Activated CD8-positive, alpha-beta memory T cell treated with anti-CD3 and anti-CD28 coated beads for 36 hours (primary cell): ENCODE results near the gene ARHGAP42. TPM values are rescaled to one million over a fixed set of nuclear protein-coding genes. Genes with fewer than 3 reads are reported as not detected.
"Not testable (repeated sequence)": the region's sequence is repeated elsewhere in the genome, so short reads cannot be mapped to it uniquely, and the experiment has no call there.

Experiments
- CTCF ChIA-PET: fragments of 350-600 bp; sonication (Branson Sonifier 250); formaldehyde crosslinking; loops from one replicate; lab custom pipeline; 2021; ENCODE audit warnings: antibody characterized with exemption; lab: Charles Lee
- POLR2A ChIA-PET: fragments of 350-600 bp; sonication (Branson Sonifier 250); formaldehyde crosslinking; loops from one replicate; lab custom pipeline; 2021; ENCODE audit warnings: antibody characterized with exemption; lab: Charles Lee
- total RNA-seq, 2 experiments: library from RNA; stranded (reverse); gene quantifications; one replicate each; pipeline ENCODE4 v1.2.3, GENCODE V29; 2021

Gene ARHGAP42, protein sequence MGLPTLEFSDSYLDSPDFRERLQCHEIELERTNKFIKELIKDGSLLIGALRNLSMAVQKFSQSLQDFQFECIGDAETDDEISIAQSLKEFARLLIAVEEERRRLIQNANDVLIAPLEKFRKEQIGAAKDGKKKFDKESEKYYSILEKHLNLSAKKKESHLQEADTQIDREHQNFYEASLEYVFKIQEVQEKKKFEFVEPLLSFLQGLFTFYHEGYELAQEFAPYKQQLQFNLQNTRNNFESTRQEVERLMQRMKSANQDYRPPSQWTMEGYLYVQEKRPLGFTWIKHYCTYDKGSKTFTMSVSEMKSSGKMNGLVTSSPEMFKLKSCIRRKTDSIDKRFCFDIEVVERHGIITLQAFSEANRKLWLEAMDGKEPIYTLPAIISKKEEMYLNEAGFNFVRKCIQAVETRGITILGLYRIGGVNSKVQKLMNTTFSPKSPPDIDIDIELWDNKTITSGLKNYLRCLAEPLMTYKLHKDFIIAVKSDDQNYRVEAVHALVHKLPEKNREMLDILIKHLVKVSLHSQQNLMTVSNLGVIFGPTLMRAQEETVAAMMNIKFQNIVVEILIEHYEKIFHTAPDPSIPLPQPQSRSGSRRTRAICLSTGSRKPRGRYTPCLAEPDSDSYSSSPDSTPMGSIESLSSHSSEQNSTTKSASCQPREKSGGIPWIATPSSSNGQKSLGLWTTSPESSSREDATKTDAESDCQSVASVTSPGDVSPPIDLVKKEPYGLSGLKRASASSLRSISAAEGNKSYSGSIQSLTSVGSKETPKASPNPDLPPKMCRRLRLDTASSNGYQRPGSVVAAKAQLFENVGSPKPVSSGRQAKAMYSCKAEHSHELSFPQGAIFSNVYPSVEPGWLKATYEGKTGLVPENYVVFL
- under 1 TPM; 0.34 to 0.44 TPM for total RNA-seq

GRCh38 chr11:100687054-100687629 lies at the start of gene ARHGAP42:
Gene ARHGAP42 (plus strand): TSS chr11:100687288. CDS start chr11:100687679, 391 bp downstream.
- ChIA-PET POLR2A (no interaction called here), CTCF (no interaction called here)

GRCh38 chr11:100637706-100638105 lies 49.4 kb upstream of the ARHGAP42 start:
- CTCF ChIA-PET: no interaction called here
- POLR2A ChIA-PET: no interaction called here

- POLR2A ChIA-PET: no interaction called here
- CTCF ChIA-PET: no interaction called here
These were observed 48.4 kb upstream of the ARHGAP42 start for GRCh38 chr11:100638648-100639047.

DNA sequence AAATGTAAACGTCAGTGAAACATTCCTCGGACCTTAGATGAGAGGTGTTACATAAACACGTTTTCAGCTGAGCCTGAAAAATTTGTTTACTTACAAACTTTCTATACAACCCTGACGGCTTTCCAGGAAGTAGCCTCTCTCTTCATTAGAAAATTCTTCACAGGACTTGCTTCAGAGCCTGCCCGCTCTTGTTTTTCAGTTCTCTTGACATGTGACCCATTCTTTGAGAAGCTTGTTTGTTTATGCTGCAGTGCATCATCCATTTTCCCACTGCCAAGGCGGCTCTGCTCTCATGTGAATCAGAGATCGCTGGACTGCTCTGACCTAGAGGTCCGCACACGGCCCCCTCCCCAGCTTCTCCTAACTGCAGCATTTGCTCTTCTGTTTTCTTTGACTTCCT lies 47.9 kb upstream of the ARHGAP42 start:
- ChIA-PET CTCF (no interaction called here), POLR2A (no interaction called here)

DNA sequence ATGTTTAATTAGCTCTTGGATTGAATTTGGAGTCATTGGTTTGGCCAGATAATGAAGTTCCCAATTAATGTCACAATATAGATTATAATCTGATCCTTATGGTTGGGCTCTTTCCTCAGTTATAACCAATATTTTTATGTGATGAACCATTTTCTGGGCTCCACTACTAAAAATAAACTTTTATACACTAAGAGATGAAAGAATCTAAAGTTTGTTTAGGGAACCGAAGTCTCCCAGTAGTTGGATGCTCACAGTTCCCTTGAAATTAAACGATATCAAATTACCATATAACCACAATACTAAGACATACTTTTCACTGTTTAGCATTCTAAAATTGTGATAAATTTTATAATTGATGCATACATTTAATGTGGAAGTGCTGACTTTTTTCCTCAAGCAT lies 47.0 kb upstream of the ARHGAP42 start:
- CTCF ChIA-PET: no interaction called here
- POLR2A ChIA-PET: no interaction called here

DNA sequence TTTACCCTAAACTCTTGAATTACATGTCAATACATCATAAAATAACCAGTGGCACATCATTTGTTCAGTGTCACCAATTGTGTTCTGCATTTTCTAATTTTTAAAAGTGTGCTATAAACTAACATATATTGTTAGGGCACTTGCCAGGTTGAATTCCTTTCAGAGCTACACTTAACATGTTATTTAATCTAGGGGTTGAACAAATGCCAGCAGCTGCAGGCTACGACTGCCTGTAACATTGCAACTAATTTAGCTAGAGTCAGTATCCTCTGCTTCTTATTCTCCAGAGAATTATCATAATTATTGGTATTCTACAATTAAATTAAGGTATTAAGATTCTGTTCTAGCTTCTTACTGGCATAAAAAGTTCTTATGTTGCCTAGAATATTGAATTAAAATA lies 46.4 kb upstream of the ARHGAP42 start:
- POLR2A ChIA-PET: no interaction called here

DNA sequence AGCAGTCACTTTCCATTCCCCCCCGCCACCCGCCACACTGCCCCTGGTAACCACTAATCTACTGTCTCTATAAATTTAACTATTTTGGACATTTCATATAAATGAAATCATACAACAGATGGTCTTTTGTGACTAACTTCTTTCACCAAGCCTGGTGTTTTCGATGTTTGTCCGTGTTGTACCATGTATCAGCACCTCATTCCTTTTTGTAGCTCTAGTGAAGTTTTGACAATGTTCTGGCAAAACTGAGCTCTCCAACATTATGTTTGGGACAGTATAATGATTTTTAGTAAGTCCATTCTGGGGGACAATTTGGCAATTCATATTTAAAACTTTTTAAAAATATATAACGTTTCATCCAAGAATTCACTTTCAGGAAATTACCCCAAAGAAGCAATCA lies 45.6 kb upstream of the ARHGAP42 start:
- ChIA-PET CTCF (no interaction called here), POLR2A (no interaction called here)

More for the DNA sequence above, 46.4 kb upstream of the ARHGAP42 start:
- CTCF ChIA-PET: no interaction called here

DNA sequence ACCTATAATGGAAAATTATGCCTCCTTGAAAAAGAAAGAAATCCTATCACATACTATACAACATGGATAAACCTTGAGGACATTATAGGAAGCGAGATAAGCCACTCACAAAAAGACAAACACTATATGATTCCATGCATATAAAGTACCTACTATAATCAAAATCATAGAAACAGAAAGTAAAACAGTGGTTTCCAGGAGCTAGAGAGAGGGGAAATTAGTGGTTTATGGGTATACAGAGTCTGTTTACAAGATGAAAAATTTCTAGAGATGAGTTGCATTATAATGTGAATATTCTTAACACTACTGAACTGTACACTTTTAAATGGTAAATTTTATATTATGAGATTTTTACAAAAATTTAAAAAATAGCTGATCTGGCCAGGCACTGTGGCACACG lies 40.5 kb upstream of the ARHGAP42 start:
- CTCF ChIA-PET: no interaction called here
- POLR2A ChIA-PET: no interaction called here

- ChIA-PET CTCF (no interaction called here), POLR2A (no interaction called here)
These were observed 39.2 kb upstream of the ARHGAP42 start for GRCh38 chr11:100647861-100648260.

DNA sequence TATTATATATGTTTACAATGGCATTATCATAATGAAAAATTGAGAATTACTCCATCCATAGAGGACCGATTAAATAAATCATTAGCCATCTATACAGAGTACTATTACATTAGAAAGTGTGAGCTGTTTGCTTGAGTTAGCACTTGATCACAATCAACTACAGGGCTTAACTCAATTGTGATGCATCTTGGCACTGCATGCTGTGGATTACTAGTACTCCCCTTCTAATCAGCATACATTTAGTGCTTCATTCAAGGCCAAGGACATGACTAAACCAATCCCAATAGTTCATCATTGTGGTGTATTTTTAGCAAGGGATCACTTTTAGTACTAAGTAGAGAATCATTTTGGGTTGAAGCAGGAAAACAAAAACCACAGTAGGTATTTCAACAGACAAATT lies 23.5 kb upstream of the ARHGAP42 start:
- ChIA-PET POLR2A (no interaction called here), CTCF (no interaction called here)

- POLR2A ChIA-PET: no interaction called here
- CTCF ChIA-PET: no interaction called here
These were observed 23.1 kb upstream of the ARHGAP42 start for GRCh38 chr11:100663996-100664395.

GRCh38 chr11:100666816-100667215 lies 20.3 kb upstream of the ARHGAP42 start:
- CTCF ChIA-PET, POLR2A ChIA-PET: not testable (repeated sequence)

DNA sequence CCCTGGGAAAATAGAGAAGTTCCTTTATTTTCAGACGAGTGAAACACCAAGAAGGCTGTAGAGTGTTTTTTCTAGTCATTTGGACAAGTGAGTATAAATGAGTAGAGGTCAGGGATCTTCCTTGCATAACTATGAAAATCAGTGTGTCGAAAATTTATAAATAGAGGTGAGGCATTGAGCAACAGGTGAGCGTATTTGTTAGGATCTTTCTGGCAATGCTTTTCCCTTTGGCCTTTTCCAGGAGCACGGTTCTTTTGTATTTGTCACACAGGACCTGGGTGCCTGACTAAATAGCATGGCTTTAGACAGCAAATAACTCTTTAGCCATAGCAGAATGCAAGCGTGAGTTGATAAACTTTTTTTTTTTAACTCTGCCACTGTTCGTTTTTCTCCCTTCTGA lies 19.6 kb upstream of the ARHGAP42 start:
- ChIA-PET CTCF (no interaction called here), POLR2A (no interaction called here)

DNA sequence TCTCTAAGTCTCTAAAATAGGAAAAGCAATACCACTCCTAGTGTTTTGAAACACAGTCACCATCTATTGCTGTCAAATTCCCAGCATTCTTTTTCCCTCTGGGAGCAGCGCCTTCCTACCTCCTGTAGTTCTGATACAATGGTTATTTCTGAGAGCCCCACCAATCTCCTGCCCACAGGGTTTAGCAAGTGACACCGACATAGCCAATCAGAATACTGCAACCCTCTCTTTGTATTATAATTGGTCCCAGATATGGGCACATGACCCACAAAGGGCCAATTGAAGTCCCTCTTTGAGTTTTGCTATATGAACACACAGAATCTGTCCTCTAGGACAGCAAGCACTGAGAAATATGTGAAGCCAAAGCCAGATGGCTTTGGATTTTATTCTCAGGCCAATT lies 16.9 kb upstream of the ARHGAP42 start:
- POLR2A ChIA-PET: no interaction called here

GRCh38 chr11:100671471-100671870 lies 15.6 kb upstream of the ARHGAP42 start:
- CTCF ChIA-PET: no interaction called here
- POLR2A ChIA-PET: no interaction called here

More for the DNA sequence above, 16.9 kb upstream of the ARHGAP42 start:
- CTCF ChIA-PET: no interaction called here

DNA sequence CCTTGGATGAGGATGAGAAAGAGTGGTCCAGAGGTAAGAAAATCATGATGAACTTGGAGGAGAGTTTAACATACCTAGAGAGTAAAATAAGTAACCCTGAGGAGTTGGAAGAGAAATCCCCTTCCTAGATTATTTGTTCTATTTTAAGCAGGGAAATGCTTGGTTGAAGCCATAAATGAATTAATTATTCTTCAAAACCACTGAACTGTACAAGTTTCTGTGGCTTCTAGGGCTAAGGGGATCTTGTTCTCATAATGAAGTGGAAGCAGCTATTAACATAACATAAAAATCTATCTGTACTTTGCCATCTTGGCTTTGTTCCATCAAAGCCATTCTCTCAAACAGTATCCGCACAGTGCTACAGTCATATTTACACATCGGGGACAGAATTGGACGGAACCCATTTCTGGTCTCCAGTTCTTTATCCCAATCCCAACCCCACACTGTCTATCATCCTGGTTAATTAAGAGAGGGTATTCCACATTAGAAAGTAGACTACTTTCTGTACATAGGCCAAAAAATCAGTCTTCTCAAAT lies 14.5 kb upstream of the ARHGAP42 start:
- POLR2A ChIA-PET: no interaction called here
- CTCF ChIA-PET: no interaction called here

DNA sequence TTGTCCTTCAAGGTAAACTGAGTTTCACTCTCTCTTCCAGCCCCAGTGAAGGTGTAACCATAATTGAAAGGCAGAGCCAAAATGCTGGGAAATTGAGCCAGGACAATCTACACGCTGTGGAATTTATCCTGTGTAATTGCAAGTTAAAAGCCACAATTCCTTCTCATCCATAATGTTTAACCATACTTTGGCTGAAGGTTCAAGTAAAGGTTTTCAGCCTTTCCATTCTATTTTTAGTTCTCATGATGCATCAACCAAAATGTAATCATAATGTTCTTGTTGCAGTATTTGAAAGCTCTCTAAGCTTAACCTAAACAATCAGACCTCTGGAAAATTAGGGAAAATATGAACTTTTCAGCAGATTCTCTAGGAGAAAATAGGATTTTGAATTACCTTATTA lies 14.0 kb upstream of the ARHGAP42 start:
- CTCF ChIA-PET: no interaction called here
- POLR2A ChIA-PET: no interaction called here

GRCh38 chr11:100674212-100674611 lies 12.9 kb upstream of the ARHGAP42 start:
- ChIA-PET CTCF (no interaction called here), POLR2A (no interaction called here)

GRCh38 chr11:100675115-100675650 lies 11.9 kb upstream of the ARHGAP42 start:
- ChIA-PET CTCF (no interaction called here), POLR2A (no interaction called here)

DNA sequence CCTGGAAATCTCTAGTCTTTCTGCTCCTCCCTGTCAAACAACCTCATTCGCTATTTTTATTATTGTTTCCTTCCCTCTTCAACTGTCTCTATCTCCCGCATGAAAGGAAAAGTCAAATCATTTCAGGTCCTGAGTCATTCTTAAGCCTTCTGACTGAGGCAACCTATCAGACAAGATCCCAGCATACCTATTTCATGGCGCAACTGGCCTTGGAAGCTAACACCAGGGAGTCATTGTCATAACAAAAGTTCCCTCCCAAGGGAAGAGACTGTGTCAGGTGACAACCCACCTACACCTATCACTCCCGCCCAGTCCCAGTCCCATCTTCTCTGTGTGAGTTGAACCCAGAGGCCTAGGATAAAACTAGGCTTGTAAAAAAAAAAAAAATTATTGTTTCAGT lies 10.2 kb upstream of the ARHGAP42 start:
- ChIA-PET POLR2A (no interaction called here), CTCF (no interaction called here)
